Lower leg skin (tissue), 3 donors: ENCODE results near the gene KRTAP12-1.

Experiments
- CTCF ChIP-seq, 3 donors: fragments of 450-650 bp; IDR thresholded peaks; one replicate each; pipeline ENCODE4 v1.5.1; 2016; ENCODE audit warnings: antibody characterized with exemption in 3 of 3, mild to moderate bottlenecking in 3 of 3, moderate library complexity in 2 of 3
- POLR2A ChIP-seq, 2 donors: fragments of 450-650 bp; IDR thresholded peaks; one replicate each; pipeline ENCODE4 v1.6.1; 2016 to 2017; ENCODE audit warnings: antibody characterized with exemption in 2 of 2, mild to moderate bottlenecking in 1 of 2, moderate library complexity in 1 of 2

- TF ChIP-seq CTCF (IDR thresholded peaks at IDR 0.05) (no peak), POLR2A (IDR thresholded peaks at IDR 0.05) (no peak)
These were observed 811 bp downstream of the KRTAP12-1 start for GRCh38 chr21:44681152-44681551.
